Skin epidermis (tissue), 12 donors: ENCODE measurements around the gene DENND1A.
"Not testable (repeated sequence)": the region's sequence is repeated elsewhere in the genome, so short reads cannot be mapped to it uniquely, and the experiment has no call there.

Experiments
- H3K27ac ChIP-seq, 21 experiments: fragments of 200-600 bp; sonication (generic) in 11 of 21; one replicate each; pipeline ENCODE4 v1.5.0; 2020; ENCODE audit warnings: mild to moderate bottlenecking in 3 of 21, inconsistent platforms in 2 of 21, moderate library complexity in 2 of 21
- H3K4me3 ChIP-seq, 7 experiments: fragments of 200-600 bp; sonication (generic) in 2 of 7; one replicate each; pipeline ENCODE4 v1.5.0; 2020; ENCODE audit warnings: inconsistent platforms in 2 of 7, mild to moderate bottlenecking in 2 of 7, moderate library complexity in 1 of 7

DENND1A gene

GRCh38 chr9:123753016-123753415, 176.9 kb downstream of the DENND1A start:
- Histone ChIP-seq H3K27ac (no peak overlapping the region), H3K4me3 (no peak overlapping the region)

DNA sequence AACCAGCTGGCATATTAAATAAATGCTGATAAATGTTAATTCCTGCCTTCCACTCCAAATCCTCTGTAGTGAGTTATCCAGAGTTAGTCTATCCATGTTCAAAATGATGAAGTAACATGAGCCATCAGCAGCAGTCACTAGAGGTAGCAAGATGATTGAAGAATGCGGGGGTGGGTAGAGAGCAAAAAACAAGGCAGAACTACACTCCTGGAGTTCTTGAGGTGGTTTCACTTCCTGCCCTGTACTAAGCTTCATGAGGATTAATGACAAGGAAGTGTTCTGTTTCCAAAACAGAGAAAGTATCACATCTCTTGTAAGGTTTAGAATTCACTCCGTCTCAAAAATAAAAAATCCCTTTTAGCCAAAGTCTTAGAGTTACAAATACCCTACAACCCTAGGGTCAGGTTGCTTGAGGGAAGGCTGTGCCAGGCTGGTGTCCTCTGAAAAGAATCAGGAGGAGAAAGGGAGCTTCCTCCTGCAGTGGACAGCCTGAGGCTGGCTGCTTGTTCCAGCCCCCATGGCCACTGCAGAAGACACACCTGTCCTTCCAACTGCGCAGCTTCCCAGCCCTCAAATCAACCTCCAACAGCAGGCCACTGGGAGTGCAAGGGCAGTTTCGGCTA, 180.2 kb downstream of the DENND1A start:
- Histone ChIP-seq H3K27ac (no peak overlapping the region), H3K4me3 (no peak overlapping the region)

GRCh38 chr9:123746765-123747164, 183.2 kb downstream of the DENND1A start:
- Histone ChIP-seq H3K27ac (no peak overlapping the region), H3K4me3 (no peak overlapping the region)

- no peak overlapping the region for H3K27ac ChIP-seq
- no peak overlapping the region for H3K4me3 ChIP-seq
Observed at GRCh38 chr9:123745933-123746332, 184.0 kb downstream of the DENND1A start.

DNA sequence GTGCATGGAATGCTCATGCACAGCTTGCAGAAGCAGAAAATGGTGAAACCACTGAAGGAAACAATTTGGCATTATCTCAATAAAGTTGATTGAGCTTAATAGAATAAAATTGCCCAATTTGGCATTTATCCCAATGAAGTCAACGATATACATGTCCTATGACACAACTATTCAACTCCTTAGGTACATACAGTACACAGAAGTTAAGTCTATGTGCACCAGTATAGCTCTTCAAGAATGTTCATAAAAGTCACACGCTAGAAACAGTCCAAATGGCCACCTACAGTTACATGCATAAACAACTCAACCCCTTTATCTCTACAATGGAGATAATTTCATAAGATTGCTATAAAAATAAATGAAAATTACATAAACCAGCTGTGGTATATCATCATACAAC, 184.5 kb downstream of the DENND1A start:
- no peak overlapping the region for H3K4me3 ChIP-seq
- H3K27ac ChIP-seq, result no peak overlapping the region

- H3K27ac ChIP-seq, result no peak overlapping the region
- H3K4me3 ChIP-seq, result no peak overlapping the region
Observed at GRCh38 chr9:123743737-123744136, 186.2 kb downstream of the DENND1A start.

- Histone ChIP-seq H3K4me3 (no peak overlapping the region), H3K27ac (peak overlapping the region in 3 of 21 experiments; percentile 11 to 34 (median 30))
Observed at GRCh38 chr9:123742009-123742767, 187.7 kb downstream of the DENND1A start.

DNA sequence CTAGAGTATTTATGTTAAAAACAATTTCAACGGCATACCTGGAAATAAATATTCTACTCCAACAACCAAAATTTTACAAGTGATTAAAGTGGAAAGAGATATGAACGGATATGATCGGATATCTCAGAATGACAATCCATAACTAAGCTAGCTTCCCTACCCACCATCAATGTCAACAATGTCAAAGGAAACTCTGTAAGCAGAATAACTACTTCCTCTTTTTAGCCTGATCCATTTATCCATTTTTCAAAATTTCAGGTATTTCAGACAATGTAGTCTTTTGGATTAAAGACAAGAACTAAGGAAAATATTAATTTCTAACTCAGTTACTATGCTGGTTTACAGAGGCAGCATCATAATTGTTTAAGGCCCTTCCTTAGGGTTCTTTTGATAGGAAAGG, 188.7 kb downstream of the DENND1A start:
- no peak overlapping the region for H3K4me3 ChIP-seq
- no peak overlapping the region for H3K27ac ChIP-seq

GRCh38 chr9:123739902-123740301, 190.0 kb downstream of the DENND1A start:
- Histone ChIP-seq H3K27ac (no peak overlapping the region), H3K4me3 (no peak overlapping the region)

- no peak overlapping the region for H3K4me3 ChIP-seq
- H3K27ac ChIP-seq, result no peak overlapping the region
Observed at GRCh38 chr9:123739387-123739786, 190.5 kb downstream of the DENND1A start.

DNA sequence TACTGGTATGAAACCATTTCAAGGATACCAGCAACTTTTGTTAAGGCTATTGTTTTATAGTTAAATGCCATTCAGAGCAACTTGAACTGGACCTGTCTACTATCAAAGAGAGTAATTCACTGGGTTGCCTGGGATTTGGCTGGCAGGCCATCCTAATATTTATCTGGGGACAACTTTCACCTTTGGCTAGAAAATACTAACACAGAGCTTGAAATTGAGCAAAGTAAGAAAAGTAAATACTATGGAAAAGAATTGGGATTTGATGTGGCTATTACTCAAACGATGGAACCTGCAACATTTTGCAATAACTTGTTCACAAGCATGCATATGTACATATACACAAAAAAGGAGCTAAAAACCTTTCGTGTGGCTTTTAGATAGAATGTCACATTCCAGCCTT, 191.3 kb downstream of the DENND1A start:
- H3K27ac ChIP-seq, result no peak overlapping the region

GRCh38 chr9:123735376-123735775, 194.6 kb downstream of the DENND1A start:
- H3K27ac ChIP-seq, result no peak overlapping the region
- no peak overlapping the region for H3K4me3 ChIP-seq

More for the DNA sequence above, 191.3 kb downstream of the DENND1A start:
- no peak overlapping the region for H3K4me3 ChIP-seq

- not testable (repeated sequence) for H3K27ac ChIP-seq, H3K4me3 ChIP-seq
Observed at GRCh38 chr9:123728571-123728970, 201.4 kb downstream of the DENND1A start.

DNA sequence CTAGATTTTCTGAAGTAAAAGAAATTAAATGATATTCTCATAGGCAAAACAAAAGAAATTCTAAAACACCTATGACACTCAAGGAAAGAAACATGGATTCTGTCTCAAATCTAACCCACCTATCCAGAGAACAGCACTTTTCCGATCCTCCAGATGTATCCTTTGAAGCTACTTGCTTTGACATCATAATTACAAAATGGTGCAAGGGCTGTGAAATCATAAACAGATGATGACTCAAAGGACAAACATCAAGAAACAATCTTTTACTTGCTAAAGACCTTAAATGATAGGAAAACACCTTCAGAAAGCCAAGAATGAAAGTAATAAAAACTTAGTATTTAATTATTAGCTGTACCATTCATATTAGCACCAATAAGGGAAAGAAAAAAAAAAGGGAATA, 202.6 kb downstream of the DENND1A start:
- no peak overlapping the region for H3K27ac ChIP-seq
- no peak overlapping the region for H3K4me3 ChIP-seq

- no peak overlapping the region for H3K27ac ChIP-seq
- no peak overlapping the region for H3K4me3 ChIP-seq
Observed at GRCh38 chr9:123725389-123725788, 204.5 kb downstream of the DENND1A start.

GRCh38 chr9:123724211-123724796, 205.6 kb downstream of the DENND1A start:
- Histone ChIP-seq H3K27ac (no peak overlapping the region), H3K4me3 (no peak overlapping the region)

DNA sequence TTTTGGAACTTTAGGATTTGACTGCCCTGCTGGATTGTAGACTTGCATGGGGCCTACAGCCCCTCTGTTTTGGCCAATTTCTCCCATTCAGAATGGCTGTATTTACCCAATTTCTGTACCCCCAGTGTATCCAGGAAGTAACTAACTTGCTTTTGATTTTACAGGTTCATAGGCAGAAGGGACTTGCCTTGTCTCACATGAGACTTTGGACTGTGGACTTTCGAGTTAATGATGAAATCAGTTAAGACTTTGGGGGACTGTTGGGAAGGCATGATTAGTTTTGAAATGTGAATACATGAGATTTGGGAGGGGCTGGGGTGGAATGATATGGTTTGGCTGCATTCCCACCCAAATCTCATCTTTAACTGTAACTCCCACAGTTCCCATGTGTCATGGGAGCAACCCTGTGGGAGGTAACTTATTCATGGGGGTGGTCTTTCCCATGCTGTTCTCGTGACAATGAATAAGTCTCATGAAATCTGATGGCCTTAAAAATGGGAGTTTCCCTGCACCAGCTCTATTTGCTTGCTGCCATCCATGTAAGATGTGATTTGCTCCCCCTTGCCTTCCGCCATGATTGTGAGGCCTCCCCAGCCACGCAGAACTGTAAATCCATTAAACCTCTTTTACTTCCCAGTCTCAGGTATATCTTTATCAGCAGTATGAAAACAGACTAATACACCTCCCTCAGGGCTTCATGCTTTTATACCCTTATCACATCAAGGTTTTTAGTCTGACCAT, 206.6 kb downstream of the DENND1A start:
- Histone ChIP-seq H3K27ac (no peak overlapping the region), H3K4me3 (no peak overlapping the region)

GRCh38 chr9:123722378-123722777, 207.5 kb downstream of the DENND1A start:
- Histone ChIP-seq H3K4me3 (no peak overlapping the region), H3K27ac (no peak overlapping the region)

DNA sequence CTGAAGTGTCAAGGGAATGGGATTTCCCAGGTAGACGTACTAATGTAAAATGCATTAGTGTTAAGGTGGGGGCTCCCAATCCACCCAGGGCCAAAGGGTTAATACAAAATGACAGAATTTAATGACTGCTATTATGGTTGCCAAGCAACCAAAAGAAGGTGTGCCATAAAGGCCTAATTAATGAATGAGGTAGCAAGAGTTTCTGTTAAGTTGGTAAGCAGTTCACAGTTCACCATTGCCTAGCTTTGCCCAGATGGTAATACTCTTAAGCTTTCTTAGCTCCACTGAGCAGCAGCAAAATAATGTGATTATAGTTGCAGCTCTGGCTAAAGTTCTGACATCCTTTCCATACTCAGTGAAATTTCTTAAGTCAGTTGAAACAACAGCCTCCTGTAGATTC, 211.7 kb downstream of the DENND1A start:
- Histone ChIP-seq H3K4me3 (no peak overlapping the region), H3K27ac (no peak overlapping the region)

DNA sequence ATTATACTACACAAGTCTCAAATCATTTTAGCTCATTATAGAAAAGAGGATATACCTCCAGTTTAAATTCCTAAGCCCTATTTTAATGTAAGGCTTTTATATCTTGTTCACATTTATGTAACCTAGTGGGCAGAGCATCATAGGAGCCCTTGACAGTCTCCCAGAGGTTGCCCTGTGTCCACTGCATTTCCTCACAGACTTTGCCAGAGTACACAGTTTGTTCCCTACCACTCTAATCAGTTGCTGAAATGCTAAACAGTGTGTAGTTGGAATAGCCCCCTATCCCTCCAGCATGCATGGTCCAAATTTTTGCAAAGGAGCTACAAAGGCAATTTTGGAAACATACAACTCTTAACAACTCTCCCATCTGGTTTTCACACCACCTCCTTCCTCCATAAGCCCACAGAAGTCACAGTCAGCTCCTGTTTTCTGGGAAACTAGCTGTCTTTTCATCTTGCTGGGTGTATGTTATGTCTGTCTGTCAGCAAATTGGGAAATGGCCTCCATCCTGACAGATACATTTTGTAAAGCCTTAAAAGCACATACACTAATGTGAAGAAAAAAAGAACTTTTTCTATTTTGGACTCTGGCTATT, 212.2 kb downstream of the DENND1A start:
- Histone ChIP-seq H3K4me3 (no peak overlapping the region), H3K27ac (no peak overlapping the region)
